ENCODE results near the gene SPNS2. TPM values are rescaled to one million over a fixed set of nuclear protein-coding genes. Genes with fewer than 3 reads are reported as not detected.
A peak's percentile ranks its signal among the peaks of the same experiment; 100 is the strongest.

The SPNS2 gene
- total RNA-seq, 1 experiment from 2014 or later: 2.6 TPM

- CTCF ChIA-PET: no interaction called here
- TF ChIP-seq EZH2 (IDR thresholded peaks at IDR 0.05; ENCODE audit: low read length, unreplicated experiment) (no peak), EZH2phosphoT487 (IDR thresholded peaks at IDR 0.05; ENCODE audit: borderline replicate concordance, low read length) (no peak), CTCF (conservative IDR thresholded peaks at IDR 0.05; ENCODE audit: low read depth, low read length) (no peak)
- no peak overlapping the region for H3K27ac ChIP-seq (ENCODE audit: low read length)
Observed at GRCh38 chr17:4544135-4544950, 45.7 kb downstream of the SPNS2 start.

GRCh38 chr17:4544951-4545216 lies 46.2 kb downstream of the SPNS2 start:
- TF ChIP-seq CTCF (conservative IDR thresholded peaks at IDR 0.05; ENCODE audit: low read depth, low read length) (no peak), EZH2phosphoT487 (IDR thresholded peaks at IDR 0.05; ENCODE audit: borderline replicate concordance, low read length) (no peak), EZH2 (IDR thresholded peaks at IDR 0.05; ENCODE audit: low read length, unreplicated experiment) (no peak)
- BruUV-seq (replicated peaks): TSS peak; percentile 18
- no peaks in the 10 kb centered on the region for H3K27me3 ChIP-seq (ENCODE audit: low read length)
- H3K4me1 ChIP-seq (ENCODE audit: insufficient read depth, low read length): no peaks in the 10 kb centered on the region
- H3K9me2 ChIP-seq (replicated peaks; ENCODE audit: low read length): no peaks in the 10 kb centered on the region
- DNase-seq (no peak), ATAC-seq (no peak)
- no peaks in the 10 kb centered on the region for H3K9me3 ChIP-seq (ENCODE audit: low read length)
- H2AFZ ChIP-seq (ENCODE audit: low read length): no peak overlapping the region
- no peaks in the 10 kb centered on the region for H3F3A ChIP-seq (ENCODE audit: low read length, unreplicated experiment)
- H4K20me1 ChIP-seq (ENCODE audit: low read length): no peaks in the 10 kb centered on the region
- POLR2A ChIA-PET (ENCODE audit: unreplicated experiment): no interaction called here
- no peak overlapping the region for H3K4me3 ChIP-seq (ENCODE audit: low read length)
- no peak overlapping the region for H3K9ac ChIP-seq (ENCODE audit: low read length)
- H3K36me3 ChIP-seq (ENCODE audit: low read depth, low read length): peaks cover 15% of the 10 kb centered on the region
- intact Hi-C loops (cut with micrococcal nuclease): no loop called here
- no peaks in the 10 kb centered on the region for H3K79me2 ChIP-seq (ENCODE audit: low read length)
- no peak overlapping the region for H3K27ac ChIP-seq (ENCODE audit: low read length)
- CTCF ChIA-PET: no interaction called here
- no peak overlapping the region for H3K4me2 ChIP-seq (ENCODE audit: low read length)

More at GRCh38 chr17:4544135-4544950, 45.7 kb downstream of the SPNS2 start:
- H3K9me3 ChIP-seq (ENCODE audit: low read length): no peaks in the 10 kb centered on the region
- no peak for ATAC-seq
- no peak overlapping the region for H3K4me2 ChIP-seq (ENCODE audit: low read length)
- no peak overlapping the region for H3K4me3 ChIP-seq (ENCODE audit: low read length)
- POLR2A ChIA-PET (ENCODE audit: unreplicated experiment): no interaction called here
- H4K20me1 ChIP-seq (ENCODE audit: low read length): no peaks in the 10 kb centered on the region
- H3K9me2 ChIP-seq (replicated peaks; ENCODE audit: low read length): no peaks in the 10 kb centered on the region
- no peak overlapping the region for H3K9ac ChIP-seq (ENCODE audit: low read length)
- H3K4me1 ChIP-seq (ENCODE audit: insufficient read depth, low read length): no peaks in the 10 kb centered on the region
- no peaks in the 10 kb centered on the region for H3F3A ChIP-seq (ENCODE audit: low read length, unreplicated experiment)
- H3K36me3 ChIP-seq (ENCODE audit: low read depth, low read length): peaks cover 13% of the 10 kb centered on the region
- intact Hi-C loops (cut with micrococcal nuclease): no loop called here
- H3K27me3 ChIP-seq (ENCODE audit: low read length): no peaks in the 10 kb centered on the region
- DNase-seq: no peak
- BruUV-seq (replicated peaks): no TSS peak
- H3K79me2 ChIP-seq (ENCODE audit: low read length): no peaks in the 10 kb centered on the region
- H2AFZ ChIP-seq (ENCODE audit: low read length): no peak overlapping the region

GRCh38 chr17:4545217-4545951 lies 46.7 kb downstream of the SPNS2 start:
- Histone ChIP-seq H3K36me3 (ENCODE audit: low read depth, low read length) (peaks cover 20% of the 10 kb centered on the region), H3K9me3 (ENCODE audit: low read length) (no peaks in the 10 kb centered on the region), H3K9me2 (replicated peaks; ENCODE audit: low read length) (no peaks in the 10 kb centered on the region), H3K27me3 (ENCODE audit: low read length) (no peaks in the 10 kb centered on the region), H3F3A (ENCODE audit: low read length, unreplicated experiment) (no peaks in the 10 kb centered on the region), H3K79me2 (ENCODE audit: low read length) (0 out of 2 replicates have a peak, but pooled peaks cover under 1% of the 10 kb centered on the region), H3K27ac (ENCODE audit: low read length) (no peak overlapping the region), H3K4me3 (ENCODE audit: low read length) (no peak overlapping the region), H2AFZ (ENCODE audit: low read length) (no peak overlapping the region), H3K4me2 (ENCODE audit: low read length) (no peak overlapping the region), H3K4me1 (ENCODE audit: insufficient read depth, low read length) (no peaks in the 10 kb centered on the region), H3K9ac (ENCODE audit: low read length) (no peak overlapping the region), H4K20me1 (ENCODE audit: low read length) (no peaks in the 10 kb centered on the region)
- CTCF ChIA-PET: no interaction called here
- BruUV-seq (replicated peaks): no TSS peak
- TF ChIP-seq CTCF (conservative IDR thresholded peaks at IDR 0.05; ENCODE audit: low read depth, low read length) (no peak), EZH2 (IDR thresholded peaks at IDR 0.05; ENCODE audit: low read length, unreplicated experiment) (no peak), EZH2phosphoT487 (IDR thresholded peaks at IDR 0.05; ENCODE audit: borderline replicate concordance, low read length) (no peak)
- POLR2A ChIA-PET (ENCODE audit: unreplicated experiment): no interaction called here
- intact Hi-C loops (cut with micrococcal nuclease): no loop called here
- no peak for ATAC-seq
- DNase-seq: no peak
